ENCODE data around the gene AQP5. TPM values are rescaled to one million over a fixed set of nuclear protein-coding genes. Genes with fewer than 3 reads are reported as not detected.
A peak's percentile ranks its signal among the peaks of the same experiment; 100 is the strongest.

AQP5 gene
- total and polyA plus RNA-seq, 2 of the 8 experiments (the other 6 are each of a cell fraction or from before 2014, with no cell fraction given), result 2.5 to 3.2 TPM

GRCh38 chr12:49947593-49948226, 14.0 kb upstream of the AQP5 start:
- ChIA-PET CTCF (ENCODE audit: partially characterized antibody) (interaction anchor here (0.6 to 7.6 kb wide), 8 partner anchors 12 to 125 kb away, joined by 3 to 104 read pairs (median 6); partner anchors contain the start of gene AQP6), POLR2A (ENCODE audit: partially characterized antibody) (no interaction called here)
- Histone ChIP-seq H2AFZ (ENCODE audit: low read length) (no peak overlapping the region), H3K9me3 (ENCODE audit: insufficient read depth in 2 of 2, low read depth in 1 of 2, low read length in 1 of 2) (no peaks in the 10 kb centered on the region), H2BK5ac (ENCODE audit: low read depth, low read length) (no peak overlapping the region), H3K79me2 (ENCODE audit: control insufficient read depth in 1 of 2, insufficient read depth in 2 of 2, low read length in 2 of 2) (no peaks in the 10 kb centered on the region), H3K79me1 (ENCODE audit: low read depth, low read length) (no peaks in the 10 kb centered on the region), H4K91ac (replicated peaks; ENCODE audit: insufficient read length, low read length) (no peak overlapping the region), H3K4ac (replicated peaks; ENCODE audit: insufficient read length, low read depth, low read length) (no peak overlapping the region), H3K4me2 (ENCODE audit: insufficient read depth in 1 of 2, low read depth in 2 of 2, low read length in 2 of 2) (no peak overlapping the region), H3K23ac (ENCODE audit: insufficient read length) (no peak overlapping the region), H2AK5ac (ENCODE audit: low read depth, low read length) (no peak overlapping the region), H4K5ac (ENCODE audit: insufficient read length, low read depth, low read length) (no peak overlapping the region), H3K4me1 (replicated peaks in 1 of 4; ENCODE audit: control insufficient read depth in 3 of 4, insufficient read depth in 4 of 4, low read length in 3 of 4) (peaks cover 1 to 13% (median 4%) of the 10 kb centered on the region in 4 experiments; a peak in 5 of 7 replicates), H3K23me2 (ENCODE audit: low read depth, low read length) (no peaks in the 10 kb centered on the region; the same call in 1 of the 2 replicates), H2BK20ac (ENCODE audit: low read length) (peak overlapping the region; percentile 23; the same call in 1 of the 2 replicates), H3K4me3 (ENCODE audit: extremely low read depth in 1 of 4, insufficient read depth in 2 of 4, low read depth in 3 of 4, low read length in 4 of 4) (no peak overlapping the region), H3K36me3 (ENCODE audit: control insufficient read depth in 2 of 4, insufficient read depth in 4 of 4, low read length in 3 of 4) (no peaks in the 10 kb centered on the region), H3K9ac (replicated peaks in 1 of 4; ENCODE audit: extremely low read depth in 1 of 4, low read depth in 3 of 4, low read length in 3 of 4) (no peak overlapping the region), H3K18ac (ENCODE audit: extremely low read depth, low read length) (peak overlapping the region; percentile 38; the same call in 1 of the 2 replicates), H3K27ac (ENCODE audit: low read depth, low read length) (no peak overlapping the region), H3K56ac (replicated peaks; ENCODE audit: insufficient read length, low read depth, low read length) (no peak overlapping the region), H4K20me1 (replicated peaks in 1 of 2; ENCODE audit: control insufficient read depth in 1 of 2, insufficient read depth in 2 of 2, low read length in 2 of 2) (peaks cover 0 to 1% of the 10 kb centered on the region in 2 experiments), H4K8ac (ENCODE audit: extremely low read depth, insufficient read depth, low read length) (no peak overlapping the region), H2BK12ac (ENCODE audit: low read depth, low read length) (no peak overlapping the region), H2BK15ac (ENCODE audit: low read length) (no peak overlapping the region), H3K27me3 (replicated peaks in 1 of 4; ENCODE audit: control insufficient read depth in 3 of 4, extremely low read depth in 1 of 4, insufficient read depth in 3 of 4, low read length in 3 of 4) (peaks cover 0 to 3% (median 0%) of the 10 kb centered on the region in 4 experiments; a peak in 1 of 7 replicates), H2BK120ac (replicated peaks; ENCODE audit: low read depth, low read length) (no peak overlapping the region), H3K14ac (ENCODE audit: insufficient read length) (no peak overlapping the region)
- no peak for DNase-seq (ENCODE audit: low read depth in 1 of 2, low spot score in 2 of 2)
- 88% methylated on average over 7 of the region's 7 CpGs; no CpG with 5 or more reads in 1 of the 2 experiments for WGBS, 2 experiments (ENCODE audit: extremely low coverage in 1 of 2, insufficient coverage in 1 of 2, insufficient read length in 1 of 2, insufficient replicate concordance in 2 of 2, low coverage in 1 of 2, low lambda C conversion rate in 2 of 2, missing lambda C conversion rate in 1 of 2)
- peak; percentile 36 for FAIRE-seq
- TF ChIP-seq CHD2 (IDR thresholded peaks at IDR 0.05; ENCODE audit: low read length) (no peak), CREB1 (IDR thresholded peaks at IDR 0.05) (no peak), POU5F1 (IDR thresholded peaks at IDR 0.05; ENCODE audit: low read depth, low read length) (no peak), POLR2AphosphoS5 (IDR thresholded peaks at IDR 0.05; ENCODE audit: low read depth, low read length) (no peak), TBP (IDR thresholded peaks at IDR 0.05; ENCODE audit: low read depth, low read length) (no peak), SUZ12 (IDR thresholded peaks at IDR 0.05; ENCODE audit: low read length) (no peak), SIN3A (conservative IDR thresholded peaks at IDR 0.05 in 1 of 2, IDR thresholded peaks at IDR 0.05 in 1 of 2; ENCODE audit: low read depth in 1 of 2, low read length in 2 of 2) (no peak), SP1 (IDR thresholded peaks at IDR 0.05; ENCODE audit: low read depth, low read length) (no peak), GTF2F1 (IDR thresholded peaks at IDR 0.05; ENCODE audit: borderline replicate concordance, low read depth, low read length) (no peak), SIRT6 (IDR thresholded peaks at IDR 0.05; ENCODE audit: low read length) (no peak), CTCF (IDR thresholded peaks at IDR 0.05; ENCODE audit: control extremely low read depth in 1 of 3, insufficient read depth in 1 of 3, low read depth in 1 of 3, low read length in 3 of 3) (no peak), SIX5 (IDR thresholded peaks at IDR 0.05; ENCODE audit: low read depth, low read length) (no peak)

All from H1 (cell line).